H9 (cell line): ENCODE results near the gene MOCS1. TPM values are rescaled to one million over a fixed set of nuclear protein-coding genes. Genes with fewer than 3 reads are reported as not detected.

Experiments
- DNase-seq: peaks from one replicate; pipeline ENCODE4 v3.0.0-alpha.2; 2017
- H2AFZ ChIP-seq: one replicate; pipeline ENCODE4 v1.6.1; 2013; ENCODE audit warnings: mild to moderate bottlenecking, low read length, control low read depth, moderate library complexity
- H2AK5ac ChIP-seq: 2 replicates; pipeline ENCODE4 v1.6.1; 2013; ENCODE audit warnings: low read length, control low read depth, mixed read lengths; ENCODE audit not compliant: insufficient read length
- H2BK120ac ChIP-seq: one replicate; pipeline ENCODE4 v1.6.1; 2013; ENCODE audit warnings: low read depth, mild to moderate bottlenecking, low read length, control low read depth, inconsistent platforms; ENCODE audit not compliant: poor library complexity, severe bottlenecking
- H2BK12ac ChIP-seq: 2 replicates; pipeline ENCODE4 v1.6.1; 2013; ENCODE audit warnings: low read length, control low read depth, mixed read lengths, low read depth; ENCODE audit not compliant: insufficient read length
- H2BK15ac ChIP-seq: 2 replicates; pipeline ENCODE4 v1.6.1; 2013; ENCODE audit warnings: low read depth, low read length, control low read depth
- H2BK20ac ChIP-seq: one replicate; pipeline ENCODE4 v1.6.1; 2013; ENCODE audit warnings: low read depth, mild to moderate bottlenecking, low read length, control low read depth, inconsistent platforms; ENCODE audit not compliant: poor library complexity, severe bottlenecking
- H2BK5ac ChIP-seq: 2 replicates; pipeline ENCODE4 v1.6.1; 2013; ENCODE audit warnings: low read length, control low read depth, mixed read lengths; ENCODE audit not compliant: insufficient read length
- H3K14ac ChIP-seq: 2 replicates; pipeline ENCODE4 v1.6.1; 2013; ENCODE audit warnings: low read length, control low read depth; ENCODE audit not compliant: insufficient read depth
- H3K18ac ChIP-seq: 2 replicates; pipeline ENCODE4 v1.6.1; 2013; ENCODE audit warnings: low read depth, mild to moderate bottlenecking, mixed read lengths, low read length, control low read depth; ENCODE audit not compliant: insufficient read length
- H3K23ac ChIP-seq: 2 replicates; pipeline ENCODE4 v1.6.1; 2013; ENCODE audit warnings: low read length, control low read depth, mixed read lengths, low read depth; ENCODE audit not compliant: insufficient read length
- H3K23me2 ChIP-seq: 2 replicates; pipeline ENCODE4 v1.6.1; 2013; ENCODE audit warnings: low read depth, mild to moderate bottlenecking, mixed read lengths, low read length, control low read depth; ENCODE audit not compliant: insufficient read length, poor library complexity, severe bottlenecking
- H3K27ac ChIP-seq: 2 replicates; pipeline ENCODE4 v1.5.1; 2013; ENCODE audit warnings: low read length, control low read depth, mixed read lengths, low read depth; ENCODE audit not compliant: insufficient read length
- H3K27me3 ChIP-seq: 2 replicates; pipeline ENCODE4 v1.6.1; 2013; ENCODE audit warnings: low read length, control low read depth, inconsistent platforms; ENCODE audit not compliant: insufficient read depth
- H3K4ac ChIP-seq: 2 replicates; pipeline ENCODE4 v1.6.1; 2013; ENCODE audit warnings: low read depth, mild to moderate bottlenecking, control low read depth, inconsistent platforms, low read length, moderate library complexity
- H3K4me1 ChIP-seq: 2 replicates; pipeline ENCODE4 v1.6.1; 2013; ENCODE audit warnings: low read length, control low read depth, inconsistent platforms; ENCODE audit not compliant: insufficient read depth
- H3K4me2 ChIP-seq: 2 replicates; pipeline ENCODE4 v1.6.1; 2013; ENCODE audit warnings: low read length, control low read depth, mixed read lengths; ENCODE audit not compliant: insufficient read length, insufficient read depth
- H3K56ac ChIP-seq: 2 replicates; pipeline ENCODE4 v1.6.1; 2013; ENCODE audit warnings: low read depth, mild to moderate bottlenecking, mixed read lengths, low read length, control low read depth; ENCODE audit not compliant: insufficient read length
- H3K79me1 ChIP-seq: 2 replicates; pipeline ENCODE4 v1.6.1; 2013; ENCODE audit warnings: low read depth, mild to moderate bottlenecking, moderate library complexity, low read length, control low read depth, inconsistent platforms; ENCODE audit not compliant: insufficient read depth, poor library complexity, severe bottlenecking
- H3K79me2 ChIP-seq: 2 replicates; pipeline ENCODE4 v1.6.1; 2013; ENCODE audit warnings: low read length, control low read depth, inconsistent platforms; ENCODE audit not compliant: insufficient read depth
- H3K9ac ChIP-seq: 2 replicates; pipeline ENCODE4 v1.6.1; 2013; ENCODE audit warnings: low read length, control low read depth, mixed read lengths; ENCODE audit not compliant: insufficient read length; ENCODE audit errors: extremely low read depth
- H3K9me3 ChIP-seq: one replicate; pipeline ENCODE4 v1.6.1; 2013; ENCODE audit warnings: low read depth, low read length, inconsistent platforms; ENCODE audit not compliant: control insufficient read depth
- H3T11ph ChIP-seq: one replicate; pipeline ENCODE4 v1.6.1; 2013; ENCODE audit warnings: mild to moderate bottlenecking, low read length, control low read depth, inconsistent platforms
- H4K20me1 ChIP-seq: one replicate; pipeline ENCODE4 v1.6.1; 2013; ENCODE audit not compliant: control insufficient read depth, insufficient read length, insufficient read depth
- H4K5ac ChIP-seq: 2 replicates; pipeline ENCODE4 v1.6.1; 2013; ENCODE audit warnings: low read depth, mild to moderate bottlenecking, mixed read lengths, low read length, control low read depth; ENCODE audit not compliant: insufficient read length
- H4K8ac ChIP-seq: replicated peaks from 2 replicates; pipeline ENCODE4 v1.6.1; 2013; ENCODE audit warnings: low read length, control low read depth, mixed read lengths, low read depth; ENCODE audit not compliant: insufficient read length
- H4K91ac ChIP-seq: 2 replicates; pipeline ENCODE4 v1.6.1; 2013; ENCODE audit warnings: low read depth, mild to moderate bottlenecking, moderate library complexity, mixed read lengths, low read length, control low read depth; ENCODE audit not compliant: insufficient read length
- H3K27ac Mint-ChIP-seq, 3 experiments: 2 replicates in 2 of 3; 3 replicates in 1 of 3; pipeline ENCODE4 v1.8.0; 2020 to 2021; ENCODE audit warnings: mixed read lengths in 3 of 3, mild to moderate bottlenecking in 1 of 3, moderate library complexity in 1 of 3
- H3K27me3 Mint-ChIP-seq: 2 replicates; pipeline ENCODE4 v1.8.0; 2021; ENCODE audit warnings: low read depth, mild to moderate bottlenecking, moderate library complexity, mixed read lengths
- H3K36me3 Mint-ChIP-seq, 3 experiments: 2 replicates in 2 of 3; 3 replicates in 1 of 3; pipeline ENCODE4 v1.8.0; 2020 to 2021; ENCODE audit warnings: low read depth in 3 of 3, mixed read lengths in 3 of 3; ENCODE audit not compliant: insufficient read depth in 1 of 3
- H3K4me1 Mint-ChIP-seq, 2 experiments: 2 replicates each; pipeline ENCODE4 v1.8.0; 2020; ENCODE audit warnings: mixed read lengths in 2 of 2
- H3K4me3 Mint-ChIP-seq, 2 experiments: 2 replicates in 1 of 2; 3 replicates in 1 of 2; pipeline ENCODE4 v1.8.0; 2020 to 2021; ENCODE audit warnings: mild to moderate bottlenecking in 2 of 2, mixed read lengths in 2 of 2, moderate library complexity in 1 of 2
- H3K9me3 Mint-ChIP-seq, 2 experiments: 2 replicates in 1 of 2; 3 replicates in 1 of 2; pipeline ENCODE4 v1.8.0; 2020; ENCODE audit warnings: mild to moderate bottlenecking in 2 of 2, mixed read lengths in 2 of 2, moderate library complexity in 1 of 2
- CTCF ChIP-seq: fragments of 200-600 bp; sonication (generic); conservative IDR thresholded peaks from 3 replicates; pipeline ENCODE4 v1.8.0; 2021; ENCODE audit warnings: antibody characterized with exemption, mild to moderate bottlenecking
- WGBS: extraction: QIAGEN DNeasy Blood & Tissue Kit; methylation state at CpG from one replicate; pipeline ENCODE4 v1.1.7; 2013; ENCODE audit warnings: missing lambda C conversion rate, low lambda C conversion rate, mixed read lengths; ENCODE audit not compliant: insufficient read length; ENCODE audit errors: extremely low coverage; 5-methylcytosine and 5-hydroxymethylcytosine counted together
- total RNA-seq: library from RNA; stranded (reverse); gene quantifications from 2 replicates; pipeline ENCODE4 v1.2.1, GENCODE V29; 2021

MOCS1 gene
- total RNA-seq, 1 experiment from 2014 or later: 15.2 TPM

GRCh38 chr6:39925191-39925930 lies 8.9 kb downstream of the MOCS1 start:
- no CpG with 5 or more reads among the region's 22 CpGs for WGBS
- Mint-ChIP-seq H3K36me3 (peaks cover 25 to 58% (median 53%) of the 10 kb centered on the region in 3 experiments), H3K27me3 (no peaks in the 10 kb centered on the region; the same call in 1 of the 2 replicates), H3K9me3 (peaks cover 11 to 15% of the 10 kb centered on the region in 2 experiments), H3K27ac (peak overlapping the region in 1 of 3 experiments; percentile 89; a peak in 3 of 7 replicates), H3K4me1 (peaks cover 5 to 7% of the 10 kb centered on the region in 2 experiments), H3K4me3 (no peak overlapping the region)
- Histone ChIP-seq H3K27me3 (no peaks in the 10 kb centered on the region), H3K79me1 (no peaks in the 10 kb centered on the region), H4K5ac (no peak overlapping the region), H2AFZ (no peak overlapping the region), H3K4me1 (no peaks in the 10 kb centered on the region), H3K4me2 (no peak overlapping the region), H3K14ac (no peak overlapping the region), H2BK12ac (no peak overlapping the region), H2BK15ac (no peak overlapping the region), H2BK20ac (no peak overlapping the region), H3K9ac (no peak overlapping the region), H3K9me3 (no peaks in the 10 kb centered on the region), H3K56ac (no peak overlapping the region), H3K79me2 (no peaks in the 10 kb centered on the region), H3K18ac (no peak overlapping the region), H4K20me1 (no peaks in the 10 kb centered on the region), H3T11ph (no peak overlapping the region), H2BK5ac (no peak overlapping the region), H3K23ac (no peak overlapping the region), H4K91ac (no peak overlapping the region), H2AK5ac (no peak overlapping the region), H3K4ac (no peak overlapping the region), H3K23me2 (no peaks in the 10 kb centered on the region), H2BK120ac (no peak overlapping the region), H4K8ac (no peak overlapping the region), H3K27ac (no peak overlapping the region)
- no peak for TF ChIP-seq CTCF
- no peak for DNase-seq
